K562 (cell line): ENCODE results near the gene RGR. TPM values are rescaled to one million over a fixed set of nuclear protein-coding genes. Genes with fewer than 3 reads are reported as not detected.

Experiments
- ATAC-seq: fragments of 200-7000 bp; cut with Tn5 transposase; 3 replicates; pipeline ENCODE4 v1.9.1; 2020; ENCODE audit warnings: moderate library complexity
- BruUV-seq: library from RNA; stranded (reverse); fragments of 400-500 nt; replicated peaks from 2 replicates; lab custom pipeline; 2021; lab: Mats Ljungman, UMichigan
- CTCF ChIA-PET: fragments of 300-600 bp; formaldehyde crosslinking; extraction: SDS; loops from one replicate; lab custom pipeline; 2021; ENCODE audit warnings: low intra/inter-chr PET ratio; lab: Yijun Ruan, JAX
- POLR2A ChIA-PET: fragments of 300-600, 350-650 bp; sonication (Branson Sonifier 250); formaldehyde crosslinking; extraction: SDS; loops from one replicate; lab custom pipeline; 2021; ENCODE audit warnings: antibody characterized with exemption, inconsistent platforms; lab: Yijun Ruan, JAX
- DNase-seq, 4 experiments: peaks; one replicate each; pipeline versions ENCODE4 v3.0.0 to v3.0.0-alpha.2; 2011 to 2018; ENCODE audit warnings: low spot score in 3 of 4, mixed read lengths in 3 of 4; ENCODE audit errors: extremely low read depth in 1 of 4
- FAIRE-seq: peaks from 2 replicates; lab custom pipeline; 2011; peaks lifted over from hg19 to GRCh38; lab: Jason Lieb, UNC
- H2AFZ ChIP-seq: 2 replicates; pipeline ENCODE4 v1.6.0; 2011; ENCODE audit warnings: low read depth, low read length, control low read depth, inconsistent platforms
- H3K27ac ChIP-seq: fragments of 200-600 bp; 3 replicates; pipeline ENCODE4 v1.8.0; 2011; ENCODE audit warnings: low read depth, mild to moderate bottlenecking, control low read depth, inconsistent platforms, low read length, moderate library complexity, mixed read lengths; ENCODE audit errors: extremely low read depth
- H3K27me3 ChIP-seq, 2 experiments: fragments of 300-600 bp in 1 of 2; 2 replicates in 1 of 2; 3 replicates in 1 of 2; pipeline versions ENCODE4 v1.6.0 to v1.8.0; 2011; ENCODE audit warnings: inconsistent platforms in 2 of 2, low read length in 2 of 2, mild to moderate bottlenecking in 1 of 2, mixed read lengths in 1 of 2, moderate library complexity in 1 of 2; ENCODE audit not compliant: control insufficient read depth in 2 of 2, insufficient read depth in 2 of 2
- H3K36me3 ChIP-seq: fragments of 300-600 bp; 3 replicates; pipeline ENCODE4 v1.8.0; 2011; ENCODE audit warnings: mild to moderate bottlenecking, low read length, inconsistent platforms; ENCODE audit not compliant: control insufficient read depth, insufficient read depth
- H3K4me1 ChIP-seq, 2 experiments: fragments of 200-600 bp in 1 of 2; replicated peaks in 1 of 2; 2 replicates in 1 of 2; 3 replicates in 1 of 2; pipeline versions ENCODE4 v1.5.1 to v1.8.0; 2011; ENCODE audit warnings: inconsistent platforms in 2 of 2, low read length in 2 of 2, mild to moderate bottlenecking in 1 of 2, mixed read lengths in 1 of 2, moderate library complexity in 1 of 2; ENCODE audit not compliant: control insufficient read depth in 2 of 2, insufficient read depth in 2 of 2
- H3K4me2 ChIP-seq: 2 replicates; pipeline ENCODE4 v1.6.1; 2011; ENCODE audit warnings: low read length, control low read depth, inconsistent platforms, mixed read lengths; ENCODE audit not compliant: insufficient read depth
- H3K4me3 ChIP-seq: fragments of 200-600 bp; sonication (generic), shearing (Covaris generic); 2 replicates; pipeline ENCODE4 v1.5.1; 2016; ENCODE audit warnings: control low read depth, inconsistent platforms
- H3K79me2 ChIP-seq: fragments of 200-600 bp; 3 replicates; pipeline ENCODE4 v1.8.0; 2011; ENCODE audit warnings: low read length, inconsistent platforms; ENCODE audit not compliant: control insufficient read depth, insufficient read depth
- H3K9ac ChIP-seq, 2 experiments: 2 replicates each; pipeline versions ENCODE4 v1.6.0 to v1.6.1; 2011; ENCODE audit warnings: low read depth in 2 of 2, low read length in 2 of 2, control low read depth in 1 of 2, inconsistent platforms in 1 of 2, mild to moderate bottlenecking in 1 of 2, mixed read lengths in 1 of 2; ENCODE audit not compliant: insufficient read depth in 1 of 2
- H3K9me1 ChIP-seq: one replicate; pipeline ENCODE4 v1.6.0; 2011; ENCODE audit warnings: inconsistent platforms, mild to moderate bottlenecking, low read length, moderate library complexity; ENCODE audit not compliant: control insufficient read depth, insufficient read depth
- H3K9me3 ChIP-seq: replicated peaks from 2 replicates; pipeline ENCODE4 v1.5.1; 2011; ENCODE audit warnings: low read depth, low read length, inconsistent platforms; ENCODE audit not compliant: control insufficient read depth, insufficient read depth
- H4K20me1 ChIP-seq: replicated peaks from 2 replicates; pipeline ENCODE4 v1.6.1; 2011; ENCODE audit warnings: low read length, inconsistent platforms, mixed read lengths; ENCODE audit not compliant: control insufficient read depth, insufficient read depth
- MEF2A ChIP-seq: IDR thresholded peaks from 2 replicates; pipeline ENCODE4 v1.6.1; 2011; ENCODE audit warnings: low read depth, mild to moderate bottlenecking, low read length, moderate library complexity; ENCODE audit not compliant: control insufficient read depth
- NR2C1 ChIP-seq, 2 experiments: fragments of 450-650 bp; IDR thresholded peaks; 2 replicates each; pipeline ENCODE4 v1.6.1; 2017; ENCODE audit warnings: mild to moderate bottlenecking in 2 of 2, antibody characterized with exemption in 1 of 2, inconsistent platforms in 1 of 2, missing compliant biosample characterization in 1 of 2, missing genetic modification characterization in 1 of 2
- PURB ChIP-seq: sonication (generic); formaldehyde crosslinking; IDR thresholded peaks from 2 replicates; pipeline ENCODE4 v1.9.0; 2021; ENCODE audit warnings: low read depth, mild to moderate bottlenecking, missing genetic modification reagents
- U2AF2 ChIP-seq: fragments of 200-400 bp; formaldehyde crosslinking; optimal IDR thresholded peaks from 2 replicates; pipeline ENCODE3; 2017; ENCODE audit warnings: low read depth, mild to moderate bottlenecking, low read length
- XRCC4 ChIP-seq: IDR thresholded peaks from one replicate; pipeline ENCODE4 v1.6.1; 2011; ENCODE audit not compliant: insufficient read depth, insufficient read length; ENCODE audit errors: extremely low read depth
- ZNF239 ChIP-seq: fragments of 250-450 bp; sonication (Bioruptor Pico); IDR thresholded peaks from 2 replicates; pipeline ENCODE4 v1.4.0; 2020; ENCODE audit warnings: mild to moderate bottlenecking
- ZNF766 ChIP-seq: fragments of 200-800 bp; sonication (Bioruptor generic); conservative IDR thresholded peaks from 2 replicates; pipeline ENCODE4 v1.6.1; 2016; ENCODE audit warnings: missing genetic modification characterization, missing compliant biosample characterization
- ZNF77 ChIP-seq: fragments of 250-450 bp; sonication (Bioruptor Pico); IDR thresholded peaks from 2 replicates; pipeline ENCODE4 v1.5.0; 2020
- WGBS: fragments of 100-300 bp; shearing (Covaris generic); methylation state at CpG from one replicate; pipeline ENCODE4 v1.1.6; 2016; ENCODE audit warnings: low coverage, mixed read lengths; ENCODE audit not compliant: insufficient coverage; ENCODE audit errors: missing lambda C conversion rate; 5-methylcytosine and 5-hydroxymethylcytosine counted together
- in situ Hi-C: fragments of 300-500 bp; cut with MboI; formaldehyde crosslinking; loops from 4 replicates; pipeline ENCODE4 v1.15.0; 2018; ENCODE audit warnings: inconsistent platforms, mixed read lengths
- intact Hi-C: fragments of 100-400 bp; cut with micrococcal nuclease; formaldehyde crosslinking; loops from 2 replicates; pipeline ENCODE4 v1.14.2; 2022
- polyA plus RNA-seq, 8 experiments: library from polyadenylated mRNA; depleted of rRNA in 4 of 8; stranded (reverse) in 5 of 8; unstranded in 3 of 8; fragments of >200 nt; fragmentation: Nextera tagmentation in 2 of 8; fragmentation: Illumina TruSeq in 1 of 8; extraction: Ambion mirVana in 2 of 8; extraction: Trizol in 1 of 8; gene quantifications; 2 replicates each; pipeline versions ENCODE4 v1.2.1 to v1.2.3, GENCODE V29; 2011 to 2014; ENCODE audit warnings: inconsistent platforms in 1 of 8, missing spikeins in 1 of 8
- total RNA-seq, 7 experiments: library from RNA; depleted of rRNA in 6 of 7; stranded (reverse); fragments of >200 nt in 6 of 7; fragmentation: Illumina TruSeq in 2 of 7; extraction: Trizol in 2 of 7; gene quantifications; 2 replicates each; pipeline versions ENCODE4 v1.2.1 to v1.2.3, GENCODE V29; 2011 to 2021; ENCODE audit warnings: low replicate concordance in 1 of 7
- TF ChIP-seq, protein P1 (sequence below): fragments of 200-800 bp; sonication (Bioruptor generic); IDR thresholded peaks from 2 replicates; pipeline ENCODE4 v1.6.1; 2017; ENCODE audit warnings: missing genetic modification characterization, missing compliant biosample characterization
- TF ChIP-seq, protein P2 (sequence below): sonication (generic); formaldehyde crosslinking; IDR thresholded peaks from 2 replicates; pipeline ENCODE4 v1.8.0; 2022; ENCODE audit warnings: mild to moderate bottlenecking, low read depth, missing genetic modification reagents
- TF ChIP-seq, protein P3 (sequence below): sonication (generic); formaldehyde crosslinking; IDR thresholded peaks from 2 replicates; pipeline ENCODE4 v1.8.0; 2022; ENCODE audit warnings: missing genetic modification reagents, mild to moderate bottlenecking, borderline replicate concordance

RGR gene
- total and polyA plus RNA-seq, 9 of the 15 experiments (the other 6 are each of a cell fraction or from before 2014, with no cell fraction given), result not detected

DNA sequence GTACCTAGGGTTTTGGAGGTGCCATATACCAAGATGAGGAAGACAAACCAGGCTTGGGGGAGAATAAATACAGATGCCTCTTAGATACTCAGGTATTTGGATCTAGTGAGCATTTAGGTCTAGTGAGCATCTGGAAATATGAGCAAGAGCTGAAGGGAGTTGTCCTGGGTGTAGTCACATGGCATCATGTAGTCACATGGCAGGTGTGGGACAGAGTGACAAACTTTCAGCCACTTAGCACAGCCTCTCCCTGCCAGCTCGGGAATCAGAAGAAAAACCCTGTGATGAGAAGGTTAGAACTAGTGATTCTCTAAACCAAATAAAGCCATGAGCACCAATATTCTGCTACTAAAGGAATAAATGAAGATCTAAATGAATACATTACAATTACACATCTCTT is 24.3 kb downstream of the RGR start:
- ATAC-seq, result no peak
- Histone ChIP-seq H3K9me3 (no peaks in the 10 kb centered on the region), H3K9ac (no peak overlapping the region), H3K36me3 (no peaks in the 10 kb centered on the region), H3K27ac (no peak overlapping the region), H2AFZ (no peak overlapping the region), H3K4me1 (no peaks in the 10 kb centered on the region), H3K4me3 (no peak overlapping the region), H3K9me1 (no peaks in the 10 kb centered on the region), H3K27me3 (peaks cover 0 to 22% of the 10 kb centered on the region in 2 experiments; a peak in 2 of 5 replicates), H4K20me1 (no peaks in the 10 kb centered on the region; the same call in 1 of the 2 replicates), H3K79me2 (no peaks in the 10 kb centered on the region), H3K4me2 (no peak overlapping the region)
- TF ChIP-seq, protein P1, sequence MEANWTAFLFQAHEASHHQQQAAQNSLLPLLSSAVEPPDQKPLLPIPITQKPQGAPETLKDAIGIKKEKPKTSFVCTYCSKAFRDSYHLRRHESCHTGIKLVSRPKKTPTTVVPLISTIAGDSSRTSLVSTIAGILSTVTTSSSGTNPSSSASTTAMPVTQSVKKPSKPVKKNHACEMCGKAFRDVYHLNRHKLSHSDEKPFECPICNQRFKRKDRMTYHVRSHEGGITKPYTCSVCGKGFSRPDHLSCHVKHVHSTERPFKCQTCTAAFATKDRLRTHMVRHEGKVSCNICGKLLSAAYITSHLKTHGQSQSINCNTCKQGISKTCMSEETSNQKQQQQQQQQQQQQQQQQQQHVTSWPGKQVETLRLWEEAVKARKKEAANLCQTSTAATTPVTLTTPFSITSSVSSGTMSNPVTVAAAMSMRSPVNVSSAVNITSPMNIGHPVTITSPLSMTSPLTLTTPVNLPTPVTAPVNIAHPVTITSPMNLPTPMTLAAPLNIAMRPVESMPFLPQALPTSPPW (CRISPR knock-in tag), result no peak
- TF ChIP-seq, protein P2, sequence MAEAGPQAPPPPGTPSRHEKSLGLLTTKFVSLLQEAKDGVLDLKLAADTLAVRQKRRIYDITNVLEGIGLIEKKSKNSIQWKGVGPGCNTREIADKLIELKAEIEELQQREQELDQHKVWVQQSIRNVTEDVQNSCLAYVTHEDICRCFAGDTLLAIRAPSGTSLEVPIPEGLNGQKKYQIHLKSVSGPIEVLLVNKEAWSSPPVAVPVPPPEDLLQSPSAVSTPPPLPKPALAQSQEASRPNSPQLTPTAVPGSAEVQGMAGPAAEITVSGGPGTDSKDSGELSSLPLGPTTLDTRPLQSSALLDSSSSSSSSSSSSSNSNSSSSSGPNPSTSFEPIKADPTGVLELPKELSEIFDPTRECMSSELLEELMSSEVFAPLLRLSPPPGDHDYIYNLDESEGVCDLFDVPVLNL (CRISPR knock-in tag), result no peak
- TF ChIP-seq ZNF77 (CRISPR knock-in tag), result no peak
- no peak for TF ChIP-seq U2AF2
- TF ChIP-seq XRCC4, result no peak
- no peak for TF ChIP-seq NR2C1 (IDR thresholded peaks at IDR 0.05)
- TF ChIP-seq NR2C1 (tag; IDR thresholded peaks at IDR 0.05), result no peak
- no peak for TF ChIP-seq ZNF239 (CRISPR knock-in tag)
- TF ChIP-seq MEF2A, result no peak
- TF ChIP-seq, protein P3, sequence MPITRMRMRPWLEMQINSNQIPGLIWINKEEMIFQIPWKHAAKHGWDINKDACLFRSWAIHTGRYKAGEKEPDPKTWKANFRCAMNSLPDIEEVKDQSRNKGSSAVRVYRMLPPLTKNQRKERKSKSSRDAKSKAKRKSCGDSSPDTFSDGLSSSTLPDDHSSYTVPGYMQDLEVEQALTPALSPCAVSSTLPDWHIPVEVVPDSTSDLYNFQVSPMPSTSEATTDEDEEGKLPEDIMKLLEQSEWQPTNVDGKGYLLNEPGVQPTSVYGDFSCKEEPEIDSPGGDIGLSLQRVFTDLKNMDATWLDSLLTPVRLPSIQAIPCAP (CRISPR knock-in tag), result no peak
- TF ChIP-seq PURB (CRISPR knock-in tag), result no peak
- TF ChIP-seq ZNF766 (CRISPR knock-in tag), result no peak
- CTCF ChIA-PET, result interaction anchor here (6.4 kb wide), 1 partner anchor 269 kb away, joined by 97 read pairs; no protein-coding TSS in a partner anchor
- DNase-seq, result no peak
- no peak for FAIRE-seq
- no TSS peak for BruUV-seq
- in situ Hi-C loops (loop anchor here (5.0 kb wide), 2 partner anchors 58 to 273 kb away; partner anchors contain the start of gene CCSER2), intact Hi-C loops (loop anchor here (5.0 kb wide), 2 partner anchors 33 to 58 kb away; partner anchors contain the start of gene CCSER2)
- POLR2A ChIA-PET, result no interaction called here
- 0% methylated on average over 1 of the region's 1 CpG for WGBS
